B cell (primary cell): Measurements from ENCODE around the gene SF3B6. TPM values are rescaled to one million over a fixed set of nuclear protein-coding genes. Genes with fewer than 3 reads are reported as not detected.

Experiments
- ATAC-seq: fragments of 200-7000 bp; cut with Tn5 transposase; one replicate; pipeline ENCODE4 v1.10.0; 2021; ENCODE audit warnings: low read depth, mild to moderate bottlenecking, moderate number of reproducible peaks, moderate library complexity
- CTCF ChIA-PET: fragments of 350-600 bp; sonication (Branson Sonifier 250); formaldehyde crosslinking; loops from one replicate; lab custom pipeline; 2021; ENCODE audit warnings: antibody characterized with exemption, inconsistent platforms; lab: Charles Lee
- POLR2A ChIA-PET: fragments of 350-600 bp; sonication (Branson Sonifier 250); formaldehyde crosslinking; loops from one replicate; lab custom pipeline; 2021; ENCODE audit warnings: antibody characterized with exemption; lab: Charles Lee
- DNase-seq: peaks from one replicate; pipeline ENCODE4 v3.0.0; 2013
- H2AFZ ChIP-seq: 2 replicates; pipeline ENCODE4 v1.6.1; 2012; ENCODE audit warnings: mild to moderate bottlenecking, low read depth, low read length; ENCODE audit not compliant: insufficient read depth, poor library complexity, severe bottlenecking
- H3K27ac ChIP-seq, 2 donors: 1 replicate in 1 of 2; 2 replicates in 1 of 2; pipeline ENCODE4 v1.5.1; 2012 to 2013; ENCODE audit warnings: low read length in 2 of 2, mild to moderate bottlenecking in 2 of 2, moderate library complexity in 1 of 2
- H3K27me3 ChIP-seq, 4 experiments: fragments of 200-600 bp in 1 of 4; sonication (generic) in 1 of 4; replicated peaks in 1 of 4; 1 replicate in 2 of 4; 2 replicates in 2 of 4; pipeline versions ENCODE4 v1.6.1 to v1.7.0; 2013 to 2016; ENCODE audit warnings: low read length in 3 of 4, mild to moderate bottlenecking in 2 of 4, mixed read lengths in 1 of 4, moderate library complexity in 1 of 4; ENCODE audit not compliant: insufficient read depth in 4 of 4, control insufficient read depth in 3 of 4; ENCODE audit errors: control extremely low read depth in 1 of 4
- H3K36me3 ChIP-seq, 2 experiments: replicated peaks in 1 of 2; 1 replicate in 1 of 2; 2 replicates in 1 of 2; pipeline versions ENCODE4 v1.6.1 to v1.7.1; 2013; ENCODE audit warnings: low read length in 1 of 2; ENCODE audit not compliant: insufficient read depth in 2 of 2, control insufficient read depth in 1 of 2; ENCODE audit errors: control extremely low read depth in 1 of 2, extremely low read depth in 1 of 2
- H3K4me1 ChIP-seq, 2 donors: fragments of 200-600 bp in 1 of 2; sonication (generic) in 1 of 2; 1 replicate in 1 of 2; 2 replicates in 1 of 2; pipeline versions ENCODE4 v1.5.1 to v1.6.1; 2013 to 2017; ENCODE audit warnings: low read length in 2 of 2; ENCODE audit not compliant: control insufficient read depth in 2 of 2, insufficient read depth in 2 of 2
- H3K4me2 ChIP-seq: replicated peaks from 2 replicates; pipeline ENCODE3; 2012; ENCODE audit warnings: mild to moderate bottlenecking, low read depth, low read length; ENCODE audit not compliant: poor library complexity, severe bottlenecking
- H3K4me3 ChIP-seq, 5 experiments: fragments of 200-600 bp in 1 of 5; sonication (generic) in 1 of 5; 1 replicate in 3 of 5; 2 replicates in 2 of 5; pipeline versions ENCODE4 v1.5.1 to v1.7.0; 2011 to 2016; ENCODE audit warnings: low read length in 4 of 5, mild to moderate bottlenecking in 4 of 5, low read depth in 2 of 5, control low read depth in 1 of 5, moderate library complexity in 1 of 5; ENCODE audit not compliant: insufficient read depth in 1 of 5; ENCODE audit errors: control extremely low read depth in 1 of 5, extremely low read depth in 1 of 5
- H3K79me2 ChIP-seq: fragments of 200-600 bp; sonication (generic); one replicate; pipeline ENCODE4 v1.6.0; 2016; ENCODE audit warnings: low read length; ENCODE audit not compliant: control insufficient read depth, insufficient read depth
- H3K9ac ChIP-seq: fragments of 200-600 bp; sonication (generic); 2 replicates; pipeline ENCODE4 v1.6.1; 2017; ENCODE audit warnings: mild to moderate bottlenecking, low read length, moderate library complexity
- H3K9me3 ChIP-seq, 3 donors: one replicate each; pipeline versions ENCODE4 v1.6.1 to v1.7.1; 2013; ENCODE audit warnings: low read length in 2 of 3; ENCODE audit not compliant: control insufficient read depth in 2 of 3, insufficient read depth in 1 of 3; ENCODE audit errors: control extremely low read depth in 1 of 3
- H4K20me1 ChIP-seq: 2 replicates; pipeline ENCODE4 v1.6.0; 2012; ENCODE audit warnings: mild to moderate bottlenecking, low read length; ENCODE audit not compliant: insufficient read depth, control insufficient read depth, poor library complexity, severe bottlenecking
- H3K27ac Mint-ChIP-seq: one replicate; pipeline ENCODE4 v1.8.0; 2021; ENCODE audit warnings: mixed read lengths
- H3K27me3 Mint-ChIP-seq: one replicate; pipeline ENCODE4 v1.8.0; 2021; ENCODE audit warnings: mixed read lengths
- H3K4me1 Mint-ChIP-seq: one replicate; pipeline ENCODE4 v1.8.0; 2021; ENCODE audit warnings: mixed read lengths
- H3K4me3 Mint-ChIP-seq: one replicate; pipeline ENCODE4 v1.8.0; 2021; ENCODE audit warnings: mixed read lengths
- H3K9me3 Mint-ChIP-seq: one replicate; pipeline ENCODE4 v1.8.0; 2022; ENCODE audit warnings: mixed read lengths; ENCODE audit not compliant: insufficient read depth
- CTCF ChIP-seq: fragments of 200-600 bp; IDR thresholded peaks from one replicate; pipeline ENCODE4 v1.8.0; 2022; ENCODE audit warnings: antibody characterized with exemption, mild to moderate bottlenecking
- EZH2 ChIP-seq: IDR thresholded peaks from 2 replicates; pipeline ENCODE4 v1.6.1; 2012; ENCODE audit warnings: borderline replicate concordance, low read depth, mild to moderate bottlenecking, moderate library complexity, low read length; ENCODE audit not compliant: insufficient read depth, poor library complexity, severe bottlenecking
- WGBS: methylation state at CpG from one replicate; pipeline ENCODE4 v1.1.5; 2013; ENCODE audit warnings: missing lambda C conversion rate; ENCODE audit not compliant: insufficient coverage; 5-methylcytosine and 5-hydroxymethylcytosine counted together
- intact Hi-C: fragments of 100-400 bp; cut with micrococcal nuclease; formaldehyde crosslinking; loops from one replicate; pipeline ENCODE4 v1.10.0; 2022
- polyA plus RNA-seq: library from polyadenylated mRNA; depleted of rRNA; stranded (reverse); fragments of >200 nt; gene quantifications from 2 replicates; pipeline ENCODE4 v1.2.3, GENCODE V29; 2012
- total RNA-seq, 2 donors: library from RNA; stranded (reverse); fragments of 120-200 nt in 1 of 2; gene quantifications; 1 replicate in 1 of 2; 2 replicates in 1 of 2; pipeline versions ENCODE4 v1.2.3 to v1.2.4, GENCODE V29; 2013 to 2022

Gene SF3B6
- total and polyA plus RNA-seq, 2 donors (not counting 1 experiment from before 2014, with no cell fraction given), result 47.2 to 48.4 TPM

- H3K9me3 ChIP-seq, result no peaks in the 10 kb centered on the region
- H3K9ac ChIP-seq, result peak overlapping the region; percentile 85
- peak overlapping the region in 4 of 5 experiments; percentile 83 to 99 (median 95) for H3K4me3 ChIP-seq
- H3K79me2 ChIP-seq, result peaks cover 26% of the 10 kb centered on the region
- peaks cover 15 to 18% of the 10 kb centered on the region in 2 donors for H3K4me1 ChIP-seq
- H2AFZ ChIP-seq, result peak overlapping the region; percentile 95
- Mint-ChIP-seq H3K9me3 (no peaks in the 10 kb centered on the region), H3K4me3 (peak overlapping the region; percentile 98), H3K27ac (peak overlapping the region; percentile 99), H3K4me1 (peaks cover 33% of the 10 kb centered on the region), H3K27me3 (no peaks in the 10 kb centered on the region)
- DNase-seq, result no peak
- no peak for TF ChIP-seq EZH2
- no peak for TF ChIP-seq CTCF
- H3K27me3 ChIP-seq, result no peaks in the 10 kb centered on the region
- H3K27ac ChIP-seq, result peak overlapping the region; percentile 84 to 87
- ATAC-seq, result no peak
- POLR2A ChIA-PET, result interaction anchor here (0.6 to 1.6 kb wide), 13 partner anchors 7 to 415 kb away, joined by 3 to 43 read pairs (median 5); partner anchors contain the start of genes ATAD2B, FKBP1B, PFN4 and TP53I3
- H3K36me3 ChIP-seq, result peaks cover 0 to 23% of the 10 kb centered on the region in 2 experiments
- CTCF ChIA-PET, result interaction anchor here (0.7 to 3.7 kb wide), 8 partner anchors 8 to 253 kb away, joined by 3 to 16 read pairs (median 6); partner anchors contain the start of genes ATAD2B, PFN4, TP53I3 and WDCP
- intact Hi-C loops, result loop anchor here (1.0 to 10.0 kb wide), 7 partner anchors 7 to 692 kb away; partner anchors contain the start of genes ATAD2B, FAM228B, KLHL29 and PFN4
- peaks cover 5% of the 10 kb centered on the region for H4K20me1 ChIP-seq
- WGBS, result under 1% methylated on average over 41 of the region's 41 CpGs
- H3K4me2 ChIP-seq, result peak overlapping the region; percentile 83
Observed at GRCh38 chr2:24076849-24077534, 866 bp upstream of the SF3B6 start.

GRCh38 chr2:24075259-24075658 lies 867 bp downstream of the SF3B6 start:
- Histone ChIP-seq H3K9ac (peak overlapping the region; percentile 85), H3K4me2 (peak overlapping the region; percentile 83), H3K79me2 (peaks cover 27% of the 10 kb centered on the region), H3K27me3 (no peaks in the 10 kb centered on the region), H3K27ac (peak overlapping the region in 1 of 2 donors; percentile 87), H4K20me1 (peaks cover 6% of the 10 kb centered on the region), H3K36me3 (peaks cover 0 to 17% of the 10 kb centered on the region in 2 experiments), H3K9me3 (no peaks in the 10 kb centered on the region), H3K4me1 (peaks cover 15 to 18% of the 10 kb centered on the region in 2 donors), H3K4me3 (peak overlapping the region in 4 of 5 experiments; percentile 83 to 99 (median 96)), H2AFZ (no peak overlapping the region)
- intact Hi-C loops, result loop anchor here (10.0 kb wide), 1 partner anchor 690 kb away; the partner anchor contains the start of gene KLHL29
- 100% methylated on average over 1 of the region's 5 CpGs for WGBS
- DNase-seq (no peak), ATAC-seq (no peak)
- no peaks in the 10 kb centered on the region for H3K27me3 Mint-ChIP-seq
- H3K9me3 Mint-ChIP-seq, result no peaks in the 10 kb centered on the region
- ChIA-PET POLR2A (no interaction called here), CTCF (no interaction called here)
- H3K4me1 Mint-ChIP-seq, result peaks cover 33% of the 10 kb centered on the region
- peak overlapping the region; percentile 98 for H3K4me3 Mint-ChIP-seq
- peak overlapping the region; percentile 41 for H3K27ac Mint-ChIP-seq
- no peak for TF ChIP-seq CTCF
- TF ChIP-seq EZH2, result no peak
